ENCODE measurements around the gene MRPS15. TPM values are rescaled to one million over a fixed set of nuclear protein-coding genes. Genes with fewer than 3 reads are reported as not detected.

MRPS15 gene
- polyA plus RNA-seq, 3 donors: 36.2 to 68.1 (median 66.4) TPM

DNA sequence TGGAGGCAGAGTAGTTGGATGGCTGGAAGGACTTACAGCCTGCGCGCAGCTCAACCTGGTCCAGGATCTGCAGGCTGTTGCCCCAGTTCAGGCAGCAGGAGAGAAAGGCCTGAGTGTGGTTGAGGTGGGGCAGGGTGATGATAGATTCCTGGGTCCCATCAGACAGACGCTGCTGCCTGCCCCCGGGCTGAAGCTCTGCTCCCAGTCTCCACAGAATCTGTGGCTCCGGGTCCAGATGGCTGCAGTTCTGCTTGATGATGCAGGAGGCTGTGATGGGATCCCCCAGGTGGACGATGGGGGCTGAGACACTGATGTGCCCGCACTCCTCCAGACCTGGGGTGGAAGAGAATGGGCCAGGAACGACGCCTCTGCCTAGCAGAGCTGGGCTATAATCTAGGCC is 11.2 kb upstream of the MRPS15 start:
- Histone ChIP-seq H3K4me2 (replicated peaks; ENCODE audit: extremely low read depth, low read length, poor library complexity, severe bottlenecking) (no peak overlapping the region), H3K4me3 (replicated peaks in 1 of 3; ENCODE audit: low read depth in 2 of 3, low read length in 3 of 3) (no peak overlapping the region)
- 98% methylated on average over 9 of the region's 9 CpGs for WGBS (ENCODE audit: insufficient coverage)

DNA sequence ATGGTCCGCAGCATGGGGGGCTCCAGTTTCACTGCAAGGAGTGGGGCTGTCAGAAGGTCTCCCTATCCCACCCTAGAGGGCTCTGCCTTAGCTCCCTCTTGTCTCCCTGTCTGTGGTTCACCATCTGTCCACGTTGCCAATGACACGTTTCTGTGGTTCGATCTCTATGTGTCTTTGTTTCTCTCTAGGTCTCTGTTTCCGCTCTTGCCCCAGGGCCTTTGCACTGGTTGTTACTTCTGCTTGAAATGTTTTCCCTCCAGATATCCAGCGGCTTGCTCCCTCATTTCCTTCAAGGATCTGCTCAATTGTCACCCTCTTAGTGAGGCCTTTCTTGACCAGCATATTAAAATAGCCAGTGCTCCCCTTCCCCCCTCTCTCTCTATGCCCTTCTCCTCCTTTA is 8.5 kb upstream of the MRPS15 start:
- Mint-ChIP-seq H3K9me3 (no peaks in the 10 kb centered on the region), H3K4me1 (peaks cover 2% of the 10 kb centered on the region), H3K27me3 (ENCODE audit: low read depth in 3 of 3) (peaks cover 0 to 2% (median 0%) of the 10 kb centered on the region in 3 donors), H3K36me3 (peaks cover 82 to 98% of the 10 kb centered on the region in 2 donors), H3K27ac (peak overlapping the region in 4 of 7 donors; percentile 42 to 79 (median 75)), H3K4me3 (no peak overlapping the region)
- Histone ChIP-seq H3K36me3 (replicated peaks in 1 of 2; ENCODE audit: control insufficient read depth in 1 of 2, insufficient read depth in 2 of 2, low read length in 2 of 2) (peaks cover 93 to 100% of the 10 kb centered on the region in 2 donors), H3K9ac (ENCODE audit: insufficient read depth, low read length, poor library complexity, severe bottlenecking) (no peak overlapping the region), H3K27me3 (ENCODE audit: control insufficient read depth in 2 of 2, insufficient read depth in 2 of 2, low read length in 2 of 2) (no peaks in the 10 kb centered on the region), H3K4me1 (ENCODE audit: control insufficient read depth in 1 of 2, insufficient read depth in 2 of 2, low read length in 2 of 2) (no peaks in the 10 kb centered on the region), H3K27ac (ENCODE audit: low read depth in 1 of 2, low read length in 2 of 2) (peak overlapping the region in 1 of 2 donors; percentile 65), H3K4me3 (replicated peaks in 1 of 3; ENCODE audit: low read depth in 2 of 3, low read length in 3 of 3) (no peak overlapping the region), H4K20me1 (ENCODE audit: insufficient read depth, low read length) (peaks cover 75% of the 10 kb centered on the region), H2AFZ (ENCODE audit: insufficient read depth, low read depth, low read length, poor library complexity, severe bottlenecking) (no peak overlapping the region), H3K9me3 (replicated peaks in 1 of 2; ENCODE audit: control insufficient read depth in 1 of 2, insufficient read depth in 1 of 2, low read length in 2 of 2) (no peaks in the 10 kb centered on the region), H3K79me2 (ENCODE audit: insufficient read depth, low read length) (peaks cover 11% of the 10 kb centered on the region), H3K4me2 (replicated peaks; ENCODE audit: extremely low read depth, low read length, poor library complexity, severe bottlenecking) (no peak overlapping the region)
- TF ChIP-seq, protein P1, sequence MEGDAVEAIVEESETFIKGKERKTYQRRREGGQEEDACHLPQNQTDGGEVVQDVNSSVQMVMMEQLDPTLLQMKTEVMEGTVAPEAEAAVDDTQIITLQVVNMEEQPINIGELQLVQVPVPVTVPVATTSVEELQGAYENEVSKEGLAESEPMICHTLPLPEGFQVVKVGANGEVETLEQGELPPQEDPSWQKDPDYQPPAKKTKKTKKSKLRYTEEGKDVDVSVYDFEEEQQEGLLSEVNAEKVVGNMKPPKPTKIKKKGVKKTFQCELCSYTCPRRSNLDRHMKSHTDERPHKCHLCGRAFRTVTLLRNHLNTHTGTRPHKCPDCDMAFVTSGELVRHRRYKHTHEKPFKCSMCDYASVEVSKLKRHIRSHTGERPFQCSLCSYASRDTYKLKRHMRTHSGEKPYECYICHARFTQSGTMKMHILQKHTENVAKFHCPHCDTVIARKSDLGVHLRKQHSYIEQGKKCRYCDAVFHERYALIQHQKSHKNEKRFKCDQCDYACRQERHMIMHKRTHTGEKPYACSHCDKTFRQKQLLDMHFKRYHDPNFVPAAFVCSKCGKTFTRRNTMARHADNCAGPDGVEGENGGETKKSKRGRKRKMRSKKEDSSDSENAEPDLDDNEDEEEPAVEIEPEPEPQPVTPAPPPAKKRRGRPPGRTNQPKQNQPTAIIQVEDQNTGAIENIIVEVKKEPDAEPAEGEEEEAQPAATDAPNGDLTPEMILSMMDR (IDR thresholded peaks at IDR 0.05): no peak
- intact Hi-C loops (cut with micrococcal nuclease): no loop called here
- 80% methylated on average over 5 of the region's 6 CpGs for WGBS (ENCODE audit: insufficient coverage)
- DNase-seq: no peak

More for the DNA sequence above, 11.2 kb upstream of the MRPS15 start:
- peaks cover 32% of the 10 kb centered on the region for H3K79me2 ChIP-seq (ENCODE audit: insufficient read depth, low read length)
- H3K27me3 Mint-ChIP-seq (ENCODE audit: low read depth in 3 of 3): no peaks in the 10 kb centered on the region
- peaks cover 21% of the 10 kb centered on the region for H3K4me1 Mint-ChIP-seq
- no peak overlapping the region for H2AFZ ChIP-seq (ENCODE audit: insufficient read depth, low read depth, low read length, poor library complexity, severe bottlenecking)
- H3K9me3 ChIP-seq (replicated peaks in 1 of 2; ENCODE audit: control insufficient read depth in 1 of 2, insufficient read depth in 1 of 2, low read length in 2 of 2): no peaks in the 10 kb centered on the region
- peaks cover 86 to 100% of the 10 kb centered on the region in 2 donors for H3K36me3 ChIP-seq (replicated peaks in 1 of 2; ENCODE audit: control insufficient read depth in 1 of 2, insufficient read depth in 2 of 2, low read length in 2 of 2)
- no peaks in the 10 kb centered on the region for H3K9me3 Mint-ChIP-seq
- H3K27ac Mint-ChIP-seq: peak overlapping the region in 5 of 7 donors; percentile 18 to 76 (median 42)
- DNase-seq: no peak
- intact Hi-C loops (cut with micrococcal nuclease): no loop called here
- H3K4me1 ChIP-seq (ENCODE audit: control insufficient read depth in 1 of 2, insufficient read depth in 2 of 2, low read length in 2 of 2): peaks cover 15 to 22% of the 10 kb centered on the region in 2 donors
- H3K4me3 Mint-ChIP-seq: no peak overlapping the region
- H3K27ac ChIP-seq (ENCODE audit: low read depth in 1 of 2, low read length in 2 of 2): peak overlapping the region in 1 of 2 donors; percentile 29
- H4K20me1 ChIP-seq (ENCODE audit: insufficient read depth, low read length): peaks cover 85% of the 10 kb centered on the region
- H3K36me3 Mint-ChIP-seq: peaks cover 80 to 99% of the 10 kb centered on the region in 2 donors
- H3K9ac ChIP-seq (ENCODE audit: insufficient read depth, low read length, poor library complexity, severe bottlenecking): no peak overlapping the region
- no peaks in the 10 kb centered on the region for H3K27me3 ChIP-seq (ENCODE audit: control insufficient read depth in 2 of 2, insufficient read depth in 2 of 2, low read length in 2 of 2)
- TF ChIP-seq, protein P1 (IDR thresholded peaks at IDR 0.05): no peak

Measured in CD14-positive monocyte (primary cell).